Cardiac septum (tissue), 1 donor: ENCODE measurements around the gene SLC15A4. TPM values are rescaled to one million over a fixed set of nuclear protein-coding genes. Genes with fewer than 3 reads are reported as not detected.

Experiments used
- DNase-seq: peaks from one replicate; pipeline ENCODE4 v3.0.0-alpha.2; 2020; ENCODE audit warnings: low spot score
- intact Hi-C: fragments of 100-400 bp; cut with DNase I; formaldehyde crosslinking; loops from one replicate; pipeline ENCODE4 v1.14.0; 2022
- total RNA-seq: library from RNA; stranded (reverse); fragmentation: NEBNext Ultra II Directional; extraction: Animal tissue kit (Norgen Biotek cat#: 25700); gene quantifications from one replicate; pipeline ENCODE4 v1.2.1, GENCODE V29; 2021
- donor health status: DM: no; HTN: no; CAD: no.

SLC15A4 gene
- total RNA-seq, 1 donor from 2014 or later: 15.8 TPM

DNA sequence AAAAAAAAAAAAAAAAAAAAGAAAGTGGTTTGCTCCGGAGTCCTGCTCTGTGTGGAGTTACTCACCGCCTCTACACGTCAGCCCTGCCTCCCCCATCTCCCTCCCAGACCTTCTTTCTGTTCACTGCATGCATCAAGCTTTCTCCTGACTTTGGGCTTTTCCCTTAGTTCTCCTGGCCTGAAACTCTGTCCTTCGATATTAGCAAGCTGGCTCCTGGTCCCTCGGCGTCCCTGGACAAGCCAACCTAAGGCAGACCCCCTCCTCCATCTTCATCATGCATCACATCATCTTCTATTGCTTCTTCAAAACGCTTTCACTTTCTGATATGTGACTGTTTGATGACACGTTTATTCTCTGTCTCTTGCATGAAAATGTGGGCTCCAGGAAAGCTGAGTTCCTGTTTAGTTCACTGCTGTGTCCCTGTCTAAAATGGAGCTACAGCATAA, 40.6 kb downstream of the SLC15A4 start:
- DNase-seq: no peak
- intact Hi-C loops: no loop called here

- DNase-seq: no peak
- intact Hi-C loops: no loop called here
Measured at GRCh38 chr12:128779901-128780300, 43.9 kb downstream of the SLC15A4 start.

DNA sequence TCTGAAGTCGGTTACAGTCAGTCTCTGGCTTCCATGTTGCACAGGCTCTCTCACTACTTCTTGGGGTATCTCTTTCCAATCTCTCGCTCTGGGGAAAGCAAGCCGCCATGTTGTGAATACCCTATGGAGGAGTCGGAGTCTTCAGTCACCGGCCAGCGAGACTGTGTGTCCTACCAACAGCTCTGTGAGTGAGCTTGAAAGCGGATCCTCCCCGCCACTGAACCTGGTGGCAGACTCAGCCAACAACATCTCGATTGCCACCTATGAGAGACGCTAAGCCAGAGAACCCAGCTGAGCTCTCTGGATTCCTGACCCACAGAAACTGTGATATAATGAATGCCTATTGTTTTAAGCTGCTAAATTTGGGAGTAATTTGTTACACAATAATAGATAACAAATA, 51.5 kb downstream of the SLC15A4 start:
- intact Hi-C loops: no loop called here
- DNase-seq: no peak

DNA sequence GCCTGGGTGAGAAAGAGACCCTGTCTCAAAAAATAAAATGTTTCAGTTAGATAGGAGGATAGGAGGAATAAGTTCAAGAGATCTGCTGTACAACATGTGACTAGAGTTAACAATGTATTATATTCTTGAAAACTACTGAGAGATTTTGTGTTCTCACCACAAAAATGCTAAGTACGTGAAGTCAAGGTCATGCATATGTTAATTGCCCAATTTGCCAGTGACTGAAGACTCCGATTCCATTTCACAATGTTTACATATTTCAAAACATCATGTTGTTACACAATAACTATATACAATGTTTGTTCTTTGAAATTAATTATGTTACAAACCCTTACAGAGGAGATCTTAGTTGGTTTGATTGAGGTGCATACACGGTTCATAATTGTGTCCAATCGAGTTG, 52.1 kb downstream of the SLC15A4 start:
- intact Hi-C loops: no loop called here
- DNase-seq: no peak

GRCh38 chr12:128767518-128767917, 56.2 kb downstream of the SLC15A4 start:
- intact Hi-C loops: no loop called here
- no peak for DNase-seq

GRCh38 chr12:128766738-128767501, 56.8 kb downstream of the SLC15A4 start:
- intact Hi-C loops: no loop called here
- DNase-seq: no peak

GRCh38 chr12:128763395-128763794, 60.4 kb downstream of the SLC15A4 start:
- no peak for DNase-seq
- intact Hi-C loops: no loop called here

DNA sequence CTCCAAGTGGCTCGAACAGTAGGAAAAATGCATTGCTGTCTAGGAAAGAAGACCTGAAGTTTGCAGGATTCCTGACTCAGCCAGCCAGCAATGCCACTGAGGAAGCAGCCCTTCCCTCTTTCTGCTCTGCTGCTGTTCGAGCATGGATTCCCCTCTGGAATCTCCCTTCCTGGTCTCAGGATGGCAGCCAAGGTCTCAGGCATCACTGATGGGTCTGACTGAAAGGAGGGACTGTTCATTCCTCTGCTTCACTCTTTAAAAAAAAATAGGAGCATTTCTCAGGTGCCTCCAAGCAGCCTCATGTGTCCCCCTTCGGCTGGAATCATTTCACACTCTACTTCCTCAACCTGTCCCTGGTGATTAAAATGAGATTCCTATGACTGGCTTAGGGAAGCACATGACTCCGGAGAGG, 62.4 kb downstream of the SLC15A4 start:
- intact Hi-C loops: no loop called here
- no peak for DNase-seq

DNA sequence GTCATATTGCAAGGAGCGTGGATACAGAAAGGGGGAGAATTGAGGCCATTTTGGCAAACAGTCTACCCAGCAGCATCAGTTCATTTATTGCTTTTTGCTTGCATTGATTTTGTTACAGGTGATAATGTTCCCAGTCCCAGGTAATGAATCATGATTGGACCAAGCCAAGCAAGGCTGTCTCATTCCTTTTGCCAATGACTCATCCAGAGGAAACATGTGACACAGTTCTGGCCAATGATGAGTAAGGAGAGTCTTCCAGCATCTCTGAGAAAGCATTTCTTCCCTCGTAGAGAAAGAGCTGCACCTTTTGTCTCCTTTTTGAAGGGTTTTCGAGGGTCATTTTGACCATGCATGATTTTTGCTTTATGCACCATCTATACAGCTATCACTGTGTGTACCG, 68.2 kb downstream of the SLC15A4 start:
- DNase-seq: no peak
- intact Hi-C loops: no loop called here

GRCh38 chr12:128754275-128754674, 69.5 kb downstream of the SLC15A4 start:
- no peak for DNase-seq
- intact Hi-C loops: no loop called here

DNA sequence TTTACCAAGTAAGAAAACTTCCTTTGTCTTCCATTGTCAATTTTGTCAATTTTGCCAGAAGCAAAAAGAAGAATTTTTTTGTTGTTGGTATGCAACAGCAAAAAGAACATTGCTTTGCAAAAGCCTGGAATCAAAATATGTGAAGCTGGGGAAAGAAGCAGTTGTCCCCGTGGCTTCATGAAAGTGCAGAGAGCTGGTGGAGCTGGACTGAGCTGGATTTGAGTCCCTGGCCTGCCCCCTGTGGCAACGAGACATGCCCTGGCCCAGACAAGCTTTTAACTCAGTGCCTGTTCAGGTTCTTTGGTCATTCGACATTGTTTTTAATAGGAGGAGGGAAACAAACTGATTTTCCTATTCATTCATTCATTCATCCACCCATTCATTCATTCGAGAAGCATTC, 70.3 kb downstream of the SLC15A4 start:
- intact Hi-C loops: no loop called here
- DNase-seq: no peak

GRCh38 chr12:128752386-128752785, 71.4 kb downstream of the SLC15A4 start:
- intact Hi-C loops: no loop called here
- DNase-seq: no peak

DNA sequence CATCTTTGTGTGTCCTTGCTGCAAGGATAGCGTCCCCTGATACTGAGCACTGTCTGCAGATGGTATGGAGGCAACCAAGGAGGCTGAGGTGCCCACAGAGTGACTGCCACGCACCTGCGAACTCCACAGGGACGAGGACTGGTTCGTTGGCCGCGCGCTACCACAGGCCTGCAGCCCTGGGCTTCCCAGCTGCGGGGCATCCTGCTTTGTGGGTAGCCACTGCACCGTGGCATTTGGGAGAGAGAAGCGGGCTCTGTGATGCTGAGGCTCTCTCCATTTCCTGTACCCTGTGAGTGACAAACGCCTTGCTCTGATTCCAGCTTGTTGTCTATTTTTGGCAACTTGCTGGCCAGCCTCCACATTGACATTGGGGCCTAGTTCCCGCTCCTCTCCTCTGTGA, 76.3 kb downstream of the SLC15A4 start:
- intact Hi-C loops: no loop called here
- no peak for DNase-seq

GRCh38 chr12:128745772-128746689, 77.7 kb downstream of the SLC15A4 start:
- intact Hi-C loops: no loop called here
- no peak for DNase-seq

GRCh38 chr12:128743916-128744315, 79.8 kb downstream of the SLC15A4 start:
- intact Hi-C loops: no loop called here
- DNase-seq: no peak

Other genes starting within 250 kb of the SLC15A4 start
- 1.1 TPM for gene GLT1D1, start 29.5 kb upstream of the SLC15A4 start, total RNA-seq